Measurements from ENCODE around the gene UGT1A4.

UGT1A4 gene

DNA sequence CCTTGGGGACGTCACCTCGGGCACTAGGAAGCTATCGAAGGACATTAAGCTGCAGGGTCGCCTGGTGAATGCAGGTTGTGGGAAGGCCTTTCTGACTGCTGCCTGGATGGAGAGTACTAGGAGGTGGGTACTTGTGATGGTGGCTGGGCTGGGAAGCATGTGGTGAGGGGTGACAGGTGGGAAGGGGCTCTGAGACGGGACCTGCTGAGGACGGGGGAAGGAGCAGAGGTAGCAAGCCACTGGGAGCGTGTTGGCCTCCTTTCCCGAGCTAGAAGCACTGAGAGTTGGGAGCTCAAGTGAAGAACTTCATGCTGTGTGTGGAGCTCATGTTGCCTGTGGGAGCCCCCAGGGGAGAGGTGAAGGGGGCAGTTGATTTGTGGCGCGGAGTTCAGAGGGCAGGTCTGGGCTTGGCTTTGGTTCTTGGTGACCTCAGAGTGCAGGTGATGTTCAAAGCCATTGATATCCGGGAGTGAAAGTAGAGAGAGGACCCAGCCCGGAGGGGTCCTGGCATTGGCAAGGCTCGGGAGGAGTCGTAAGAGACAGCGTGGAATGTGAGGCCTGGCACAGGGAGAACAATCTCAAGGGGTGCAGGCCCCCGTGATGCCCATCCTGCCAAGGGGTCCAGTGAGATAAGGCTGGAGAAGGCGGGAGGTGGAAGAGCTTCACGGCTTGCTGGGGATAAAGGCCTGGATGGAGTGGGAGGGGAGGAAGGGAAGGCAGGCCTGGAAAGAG is 72.8 kb downstream of the UGT1A4 start:
- no peaks in the 10 kb centered on the region for H3K4me1 Mint-ChIP-seq
- TF ChIP-seq, protein P1, sequence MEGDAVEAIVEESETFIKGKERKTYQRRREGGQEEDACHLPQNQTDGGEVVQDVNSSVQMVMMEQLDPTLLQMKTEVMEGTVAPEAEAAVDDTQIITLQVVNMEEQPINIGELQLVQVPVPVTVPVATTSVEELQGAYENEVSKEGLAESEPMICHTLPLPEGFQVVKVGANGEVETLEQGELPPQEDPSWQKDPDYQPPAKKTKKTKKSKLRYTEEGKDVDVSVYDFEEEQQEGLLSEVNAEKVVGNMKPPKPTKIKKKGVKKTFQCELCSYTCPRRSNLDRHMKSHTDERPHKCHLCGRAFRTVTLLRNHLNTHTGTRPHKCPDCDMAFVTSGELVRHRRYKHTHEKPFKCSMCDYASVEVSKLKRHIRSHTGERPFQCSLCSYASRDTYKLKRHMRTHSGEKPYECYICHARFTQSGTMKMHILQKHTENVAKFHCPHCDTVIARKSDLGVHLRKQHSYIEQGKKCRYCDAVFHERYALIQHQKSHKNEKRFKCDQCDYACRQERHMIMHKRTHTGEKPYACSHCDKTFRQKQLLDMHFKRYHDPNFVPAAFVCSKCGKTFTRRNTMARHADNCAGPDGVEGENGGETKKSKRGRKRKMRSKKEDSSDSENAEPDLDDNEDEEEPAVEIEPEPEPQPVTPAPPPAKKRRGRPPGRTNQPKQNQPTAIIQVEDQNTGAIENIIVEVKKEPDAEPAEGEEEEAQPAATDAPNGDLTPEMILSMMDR (IDR thresholded peaks at IDR 0.05; ENCODE audit: unreplicated experiment in 3 of 3) = no peak
- no peak overlapping the region for H3K27ac Mint-ChIP-seq
- peaks cover 2% of the 10 kb centered on the region for H3K9me3 Mint-ChIP-seq
- H3K27me3 Mint-ChIP-seq (ENCODE audit: low read depth) = peaks cover 13% of the 10 kb centered on the region
- no peaks in the 10 kb centered on the region for H3K36me3 Mint-ChIP-seq (ENCODE audit: low read depth)
- H3K4me3 Mint-ChIP-seq = no peak overlapping the region

DNA sequence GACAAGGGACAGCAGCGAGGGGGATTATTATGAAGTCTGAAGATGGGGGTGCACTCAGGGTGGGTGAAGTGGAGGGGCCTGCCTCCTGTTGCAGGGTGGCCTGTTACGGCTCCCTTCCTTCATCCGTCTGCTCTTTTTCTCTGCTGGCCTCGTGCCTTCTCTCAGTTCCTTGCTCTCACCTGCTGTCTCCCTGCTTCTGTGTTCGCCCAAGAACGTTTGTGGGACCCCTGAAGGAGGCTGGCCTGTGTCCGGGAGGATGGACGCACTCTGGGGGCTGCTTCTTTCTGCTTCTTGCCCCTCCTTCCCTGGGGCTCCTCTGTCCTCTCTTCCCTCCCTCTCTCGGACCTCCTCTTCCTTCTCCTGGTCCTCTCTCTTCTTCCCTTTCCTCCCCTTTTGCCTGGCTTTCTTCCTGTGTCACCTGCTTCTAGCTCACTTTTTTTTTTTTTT is 73.4 kb downstream of the UGT1A4 start:
- H3K4me1 Mint-ChIP-seq = no peaks in the 10 kb centered on the region
- no peak overlapping the region for H3K4me3 Mint-ChIP-seq
- H3K9me3 Mint-ChIP-seq = no peaks in the 10 kb centered on the region
- peaks cover 13% of the 10 kb centered on the region for H3K27me3 Mint-ChIP-seq (ENCODE audit: low read depth)
- H3K36me3 Mint-ChIP-seq (ENCODE audit: low read depth) = no peaks in the 10 kb centered on the region
- TF ChIP-seq, protein P1 (IDR thresholded peaks at IDR 0.05; ENCODE audit: unreplicated experiment in 3 of 3) = no peak
- H3K27ac Mint-ChIP-seq = no peak overlapping the region

DNA sequence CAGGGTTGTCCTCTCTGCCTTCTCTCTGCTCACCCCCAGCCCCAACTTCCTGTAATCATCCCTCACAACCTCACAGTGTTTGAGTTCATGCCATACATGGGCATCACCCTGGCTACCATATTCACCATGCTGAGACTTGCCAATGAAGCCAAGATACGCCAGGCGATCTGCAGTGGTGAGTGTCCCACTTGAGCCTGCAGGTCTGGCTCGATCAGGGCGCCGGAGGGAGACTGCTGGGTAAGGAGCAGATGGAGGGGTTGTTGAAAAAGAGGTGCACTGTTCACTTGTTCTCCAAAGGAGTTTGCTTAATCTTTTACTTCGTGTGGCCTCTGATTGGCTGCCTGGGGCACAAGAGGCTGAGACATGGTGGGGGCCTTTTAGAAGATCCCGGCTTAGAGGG is 74.2 kb downstream of the UGT1A4 start:
- TF ChIP-seq, protein P1 (IDR thresholded peaks at IDR 0.05; ENCODE audit: unreplicated experiment in 3 of 3) = no peak
- peaks cover 13% of the 10 kb centered on the region for H3K27me3 Mint-ChIP-seq (ENCODE audit: low read depth)
- H3K4me1 Mint-ChIP-seq = no peaks in the 10 kb centered on the region
- H3K9me3 Mint-ChIP-seq = no peaks in the 10 kb centered on the region
- no peak overlapping the region for H3K4me3 Mint-ChIP-seq
- H3K36me3 Mint-ChIP-seq (ENCODE audit: low read depth) = no peaks in the 10 kb centered on the region
- H3K27ac Mint-ChIP-seq = no peak overlapping the region

DNA sequence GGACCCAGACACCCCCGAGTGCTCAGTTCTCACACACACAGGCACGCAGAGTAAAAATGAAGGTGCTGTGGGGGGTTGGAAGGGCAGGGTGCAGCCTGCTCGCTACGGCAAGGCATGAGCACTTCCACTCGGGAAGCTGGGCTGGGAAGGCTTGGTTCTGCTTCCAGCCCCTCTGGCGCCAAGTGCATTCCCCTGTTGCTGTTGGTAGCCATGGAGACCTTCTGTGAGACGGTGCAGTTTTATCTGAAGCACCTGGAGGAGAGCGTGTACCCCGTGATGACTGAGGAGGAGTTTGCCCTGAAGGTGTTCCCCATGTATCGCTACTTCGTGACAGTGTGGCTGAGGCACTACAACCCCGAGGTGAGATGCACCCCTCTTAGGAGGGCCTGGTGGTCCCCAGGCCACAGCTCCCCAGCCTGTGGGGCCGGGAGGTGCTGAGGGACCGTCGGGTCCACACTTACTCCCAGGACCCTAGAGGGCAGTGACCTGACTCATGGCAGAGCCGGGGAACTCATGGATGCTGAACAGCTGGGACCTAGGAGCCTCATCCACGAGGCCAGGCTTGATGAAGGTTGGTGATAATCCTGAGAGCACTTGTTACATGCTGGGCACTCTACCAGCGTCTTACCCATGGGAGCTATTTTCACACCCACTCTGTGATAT is 75.1 kb downstream of the UGT1A4 start:
- H3K27ac Mint-ChIP-seq = no peak overlapping the region

DNA sequence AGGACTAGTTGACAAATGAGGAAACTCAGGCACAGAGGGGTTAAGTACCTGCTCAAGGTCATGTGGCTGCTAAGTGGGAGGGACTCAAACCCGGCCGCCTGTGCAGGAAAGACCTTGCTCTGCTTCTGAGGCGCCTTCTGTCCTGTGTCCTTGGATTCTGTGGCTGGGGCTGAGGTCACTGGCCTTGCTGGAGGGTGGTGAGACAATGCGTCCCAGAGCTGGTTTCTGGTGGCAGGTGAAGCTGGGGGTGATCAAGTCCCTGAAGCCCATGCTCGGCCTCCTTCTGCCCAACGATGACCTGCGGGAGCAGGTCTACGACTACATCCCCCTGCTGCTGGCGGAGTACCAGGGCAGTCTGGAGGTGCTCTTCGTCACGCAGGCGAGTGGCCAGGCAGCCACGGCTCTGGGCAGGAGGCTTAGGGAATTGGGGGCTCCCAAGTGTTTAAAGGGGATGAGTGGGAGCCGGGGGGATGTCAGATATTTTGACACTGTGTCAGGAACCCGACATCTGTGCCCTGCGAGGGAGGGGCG is 75.7 kb downstream of the UGT1A4 start:
- Mint-ChIP-seq H3K4me1 (no peaks in the 10 kb centered on the region), H3K4me3 (no peak overlapping the region), H3K9me3 (no peaks in the 10 kb centered on the region), H3K27me3 (ENCODE audit: low read depth) (peaks cover 17% of the 10 kb centered on the region), H3K27ac (no peak overlapping the region), H3K36me3 (ENCODE audit: low read depth) (no peaks in the 10 kb centered on the region)
- TF ChIP-seq, protein P1 (IDR thresholded peaks at IDR 0.05; ENCODE audit: unreplicated experiment in 3 of 3) = no peak

More for the DNA sequence above, 75.1 kb downstream of the UGT1A4 start:
- Mint-ChIP-seq H3K9me3 (no peaks in the 10 kb centered on the region), H3K27me3 (ENCODE audit: low read depth) (peaks cover 13% of the 10 kb centered on the region), H3K4me3 (no peak overlapping the region), H3K36me3 (ENCODE audit: low read depth) (no peaks in the 10 kb centered on the region), H3K4me1 (no peaks in the 10 kb centered on the region)
- TF ChIP-seq, protein P1 (IDR thresholded peaks at IDR 0.05; ENCODE audit: unreplicated experiment in 3 of 3) = no peak

Measured in nephron (organoid).